ENCODE results near the gene UVSSA. TPM values are rescaled to one million over a fixed set of nuclear protein-coding genes. Genes with fewer than 3 reads are reported as not detected.

Gene UVSSA
- polyA plus RNA-seq, 1 experiment: 5.8 TPM

GRCh38 chr4:1395941-1396805 lies 49.2 kb downstream of the UVSSA start:
- Histone ChIP-seq H3K27me3 (ENCODE audit: control insufficient read depth, insufficient read depth, low read length) (peaks cover 2% of the 10 kb centered on the region), H3K36me3 (ENCODE audit: control insufficient read depth, insufficient read depth, low read length) (peaks cover 3% of the 10 kb centered on the region; the same call in 1 of the 2 replicates), H3K4me3 (ENCODE audit: low read depth, low read length) (no peak overlapping the region)
- ChIA-PET CTCF (no interaction called here), POLR2A (no interaction called here)
- no peak for TF ChIP-seq CTCF (IDR thresholded peaks at IDR 0.05; ENCODE audit: insufficient read depth, low read depth, low read length)
- no peak for DNase-seq (ENCODE audit: low read depth)

- TF ChIP-seq CTCF (IDR thresholded peaks at IDR 0.05; ENCODE audit: insufficient read depth, low read depth, low read length): no peak
- Histone ChIP-seq H3K36me3 (ENCODE audit: control insufficient read depth, insufficient read depth, low read length) (peaks cover 3% of the 10 kb centered on the region; the same call in 1 of the 2 replicates), H3K4me3 (ENCODE audit: low read depth, low read length) (no peak overlapping the region), H3K27me3 (ENCODE audit: control insufficient read depth, insufficient read depth, low read length) (peaks cover 7% of the 10 kb centered on the region)
- no peak for DNase-seq (ENCODE audit: low read depth)
- ChIA-PET POLR2A (no interaction called here), CTCF (no interaction called here)
These were observed 49.9 kb downstream of the UVSSA start for GRCh38 chr4:1396806-1397455.

GRCh38 chr4:1398681-1399507 lies 51.9 kb downstream of the UVSSA start:
- ChIA-PET POLR2A (no interaction called here), CTCF (no interaction called here)
- peaks cover 16% of the 10 kb centered on the region for H3K27me3 ChIP-seq (ENCODE audit: control insufficient read depth, insufficient read depth, low read length)
- H3K36me3 ChIP-seq (ENCODE audit: control insufficient read depth, insufficient read depth, low read length): peaks cover 1% of the 10 kb centered on the region; the same call in 1 of the 2 replicates
- H3K4me3 ChIP-seq (ENCODE audit: low read depth, low read length): no peak overlapping the region
- DNase-seq (ENCODE audit: low read depth): no peak
- TF ChIP-seq CTCF (IDR thresholded peaks at IDR 0.05; ENCODE audit: insufficient read depth, low read depth, low read length): no peak

- ChIA-PET CTCF (interaction anchor here (1.4 kb wide), 1 partner anchor 10 kb away, joined by 4 read pairs; no protein-coding TSS in a partner anchor), POLR2A (no interaction called here)
- no peak for DNase-seq (ENCODE audit: low read depth)
- TF ChIP-seq CTCF (IDR thresholded peaks at IDR 0.05; ENCODE audit: insufficient read depth, low read depth, low read length): no peak
- Histone ChIP-seq H3K27me3 (ENCODE audit: control insufficient read depth, insufficient read depth, low read length) (peaks cover 22% of the 10 kb centered on the region), H3K36me3 (ENCODE audit: control insufficient read depth, insufficient read depth, low read length) (no peaks in the 10 kb centered on the region), H3K4me3 (ENCODE audit: low read depth, low read length) (no peak overlapping the region)
These were observed 52.6 kb downstream of the UVSSA start for GRCh38 chr4:1399508-1400190.
